Natural killer cell (primary cell): Measurements from ENCODE around the gene PDE11A. TPM values are rescaled to one million over a fixed set of nuclear protein-coding genes. Genes with fewer than 3 reads are reported as not detected.

Experiments
- ATAC-seq, 3 donors: fragments of 150-1000 bp in 2 of 3; fragments of 200-7000 bp in 1 of 3; cut with Tn5 transposase; 1 replicate in 1 of 3; 2 replicates in 2 of 3; pipeline ENCODE4 v1.10.0; 2021; ENCODE audit warnings: mild to moderate bottlenecking in 2 of 3, moderate library complexity in 2 of 3
- DNase-seq, 2 donors: peaks; one replicate each; pipeline versions ENCODE4 v3.0.0 to v3.0.0-alpha.2; 2013 to 2021; ENCODE audit warnings: mixed read lengths in 1 of 2
- H3K27ac ChIP-seq: one replicate; pipeline ENCODE4 v1.5.1; 2013; ENCODE audit warnings: mild to moderate bottlenecking, low read length
- H3K27me3 ChIP-seq: one replicate; pipeline ENCODE4 v1.6.1; 2013; ENCODE audit warnings: low read length; ENCODE audit not compliant: control insufficient read depth, insufficient read depth
- H3K36me3 ChIP-seq: one replicate; pipeline ENCODE4 v1.6.1; 2013; ENCODE audit warnings: low read length; ENCODE audit not compliant: control insufficient read depth, insufficient read depth
- H3K4me1 ChIP-seq: one replicate; pipeline ENCODE4 v1.6.1; 2013; ENCODE audit warnings: low read length; ENCODE audit not compliant: control insufficient read depth, insufficient read depth
- H3K4me3 ChIP-seq: one replicate; pipeline ENCODE4 v1.5.1; 2013; ENCODE audit warnings: low read length
- H3K9me3 ChIP-seq: one replicate; pipeline ENCODE4 v1.6.1; 2013; ENCODE audit warnings: low read length; ENCODE audit not compliant: control insufficient read depth, insufficient read depth
- H3K27ac Mint-ChIP-seq, 2 donors: one replicate each; pipeline ENCODE4 v1.8.0; 2022; ENCODE audit warnings: mild to moderate bottlenecking in 2 of 2, mixed read lengths in 2 of 2, moderate library complexity in 1 of 2
- H3K27me3 Mint-ChIP-seq, 2 donors: one replicate each; pipeline ENCODE4 v1.8.0; 2022; ENCODE audit warnings: low read depth in 2 of 2, mixed read lengths in 2 of 2
- H3K36me3 Mint-ChIP-seq: one replicate; pipeline ENCODE4 v1.8.0; 2022; ENCODE audit warnings: mixed read lengths
- H3K4me1 Mint-ChIP-seq, 2 donors: one replicate each; pipeline ENCODE4 v1.8.0; 2022; ENCODE audit warnings: mixed read lengths in 2 of 2
- H3K4me3 Mint-ChIP-seq: one replicate; pipeline ENCODE4 v1.8.0; 2022; ENCODE audit warnings: mild to moderate bottlenecking, moderate library complexity, mixed read lengths
- H3K9me3 Mint-ChIP-seq, 2 donors: one replicate each; pipeline ENCODE4 v1.8.0; 2022; ENCODE audit warnings: mixed read lengths in 2 of 2
- CTCF ChIP-seq: fragments of 200-600 bp; IDR thresholded peaks from one replicate; pipeline ENCODE4 v1.8.0; 2022; ENCODE audit warnings: antibody characterized with exemption
- WGBS: methylation state at CpG from one replicate; pipeline ENCODE4 v1.1.7; 2013; ENCODE audit warnings: missing lambda C conversion rate; ENCODE audit not compliant: insufficient coverage; 5-methylcytosine and 5-hydroxymethylcytosine counted together
- intact Hi-C: fragments of 100-400 bp; cut with micrococcal nuclease; formaldehyde crosslinking; loops from one replicate; pipeline ENCODE4 v1.14.2; 2022
- total RNA-seq, 4 donors: library from RNA; stranded (reverse); fragments of 120-200 nt in 1 of 4; gene quantifications; one replicate each; pipeline versions ENCODE4 v1.2.3 to v1.2.4, GENCODE V29; 2013 to 2022

Gene PDE11A
- total RNA-seq, 3 donors from 2014 or later (not counting 1 experiment from before 2014, with no cell fraction given): not detected

DNA sequence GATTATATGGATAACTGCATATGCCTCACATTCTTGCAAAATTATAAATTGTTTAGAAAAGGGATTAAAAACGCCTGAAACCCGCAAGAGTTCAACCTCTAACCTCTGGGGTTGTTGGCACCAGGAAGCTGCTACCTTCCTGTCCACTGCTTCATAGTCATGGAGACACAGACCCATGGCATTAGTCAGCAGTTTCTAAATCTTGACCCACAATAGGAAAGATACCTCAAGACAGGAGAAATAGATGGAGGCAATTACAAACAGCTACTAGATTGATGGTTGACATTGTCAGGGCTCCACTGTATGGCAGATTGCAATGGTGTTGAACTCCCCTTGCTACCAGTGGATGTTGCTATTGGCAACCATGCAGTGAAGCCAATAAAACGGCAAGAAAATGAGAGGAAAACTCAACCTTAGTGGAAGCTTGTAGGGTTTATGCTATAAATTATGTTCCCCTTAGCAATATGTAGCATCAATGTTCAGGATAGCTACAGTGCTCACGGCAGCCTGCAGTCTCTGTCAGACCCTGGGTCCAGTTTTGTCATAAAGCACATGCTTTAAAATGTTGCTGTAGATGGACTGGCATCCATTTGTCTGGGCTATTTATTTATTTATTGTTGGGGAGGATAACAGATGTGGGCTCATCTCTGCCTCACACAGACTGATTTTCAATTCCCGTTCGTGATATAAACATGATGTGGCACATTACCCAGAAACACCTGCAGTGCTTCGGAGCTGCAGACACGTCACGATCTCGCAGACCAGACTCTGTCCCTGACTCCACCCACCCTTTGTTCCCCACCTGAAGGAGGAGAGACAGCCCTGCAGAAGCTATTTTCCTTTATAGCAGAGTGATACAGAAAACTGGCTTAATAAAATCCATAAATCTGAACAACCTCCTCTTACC, 446.6 kb downstream of the PDE11A start:
- no peaks in the 10 kb centered on the region for H3K36me3 ChIP-seq
- Mint-ChIP-seq H3K9me3 (no peaks in the 10 kb centered on the region), H3K27ac (no peak overlapping the region), H3K4me3 (no peak overlapping the region), H3K4me1 (no peaks in the 10 kb centered on the region), H3K27me3 (peaks cover 34 to 56% of the 10 kb centered on the region in 2 donors), H3K36me3 (no peaks in the 10 kb centered on the region)
- no peak for TF ChIP-seq CTCF
- 75% methylated on average over 10 of the region's 10 CpGs for WGBS
- H3K27me3 ChIP-seq: peaks cover 8% of the 10 kb centered on the region
- DNase-seq: peak in 1 of 2 donors; percentile 47
- no peak overlapping the region for H3K4me3 ChIP-seq
- H3K9me3 ChIP-seq: no peaks in the 10 kb centered on the region
- ATAC-seq: no peak
- intact Hi-C loops: no loop called here
- H3K27ac ChIP-seq: no peak overlapping the region
- H3K4me1 ChIP-seq: no peaks in the 10 kb centered on the region

DNA sequence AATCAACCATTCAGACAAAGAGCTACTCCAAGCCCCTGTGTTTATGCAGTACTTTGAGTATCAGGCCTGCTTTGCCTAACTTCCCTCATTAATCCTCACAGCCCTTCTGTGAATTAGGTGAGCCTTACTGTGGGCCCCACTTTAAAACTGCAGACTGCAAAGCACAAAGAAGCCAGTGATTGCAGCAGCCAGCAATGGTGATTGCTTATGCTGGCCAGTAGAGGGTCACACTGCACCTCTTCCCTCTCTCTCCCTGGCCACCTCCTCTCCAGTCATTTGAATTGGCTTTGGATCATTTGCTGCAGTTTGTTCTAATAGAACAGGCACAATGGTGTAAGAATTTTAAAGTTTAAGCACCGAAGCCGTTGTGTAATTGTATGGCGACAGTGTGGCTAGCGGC, 450.1 kb downstream of the PDE11A start:
- Histone ChIP-seq H3K4me3 (no peak overlapping the region), H3K36me3 (no peaks in the 10 kb centered on the region), H3K27ac (no peak overlapping the region), H3K27me3 (peaks cover 12% of the 10 kb centered on the region), H3K4me1 (peaks cover 11% of the 10 kb centered on the region), H3K9me3 (peaks cover 3% of the 10 kb centered on the region)
- ATAC-seq: no peak
- Mint-ChIP-seq H3K27me3 (peaks cover 27 to 34% of the 10 kb centered on the region in 2 donors), H3K9me3 (no peaks in the 10 kb centered on the region), H3K4me1 (peaks cover 12% of the 10 kb centered on the region in 2 donors), H3K4me3 (no peak overlapping the region), H3K27ac (no peak overlapping the region), H3K36me3 (no peaks in the 10 kb centered on the region)
- intact Hi-C loops: no loop called here
- TF ChIP-seq CTCF: no peak
- WGBS: 95% methylated on average over 4 of the region's 4 CpGs
- DNase-seq: peak in 1 of 2 donors; percentile 6

GRCh38 chr2:177619986-177620385, 452.6 kb downstream of the PDE11A start:
- 90% methylated on average over 1 of the region's 2 CpGs for WGBS
- Mint-ChIP-seq H3K4me1 (peaks cover 12% of the 10 kb centered on the region in 2 donors), H3K27me3 (peaks cover 15 to 17% of the 10 kb centered on the region in 2 donors), H3K27ac (no peak overlapping the region), H3K4me3 (no peak overlapping the region), H3K9me3 (no peaks in the 10 kb centered on the region), H3K36me3 (no peaks in the 10 kb centered on the region)
- Histone ChIP-seq H3K27ac (no peak overlapping the region), H3K27me3 (peaks cover 7% of the 10 kb centered on the region), H3K9me3 (peaks cover 3% of the 10 kb centered on the region), H3K4me1 (peaks cover 11% of the 10 kb centered on the region), H3K4me3 (no peak overlapping the region), H3K36me3 (no peaks in the 10 kb centered on the region)
- ATAC-seq (no peak), DNase-seq (no peak)
- intact Hi-C loops: loop anchor here (10.0 kb wide), 1 partner anchor 355 kb away; the partner anchor contains the start of gene NFE2L2
- no peak for TF ChIP-seq CTCF
